Measurements from ENCODE around the gene SNX1.

Gene SNX1

DNA sequence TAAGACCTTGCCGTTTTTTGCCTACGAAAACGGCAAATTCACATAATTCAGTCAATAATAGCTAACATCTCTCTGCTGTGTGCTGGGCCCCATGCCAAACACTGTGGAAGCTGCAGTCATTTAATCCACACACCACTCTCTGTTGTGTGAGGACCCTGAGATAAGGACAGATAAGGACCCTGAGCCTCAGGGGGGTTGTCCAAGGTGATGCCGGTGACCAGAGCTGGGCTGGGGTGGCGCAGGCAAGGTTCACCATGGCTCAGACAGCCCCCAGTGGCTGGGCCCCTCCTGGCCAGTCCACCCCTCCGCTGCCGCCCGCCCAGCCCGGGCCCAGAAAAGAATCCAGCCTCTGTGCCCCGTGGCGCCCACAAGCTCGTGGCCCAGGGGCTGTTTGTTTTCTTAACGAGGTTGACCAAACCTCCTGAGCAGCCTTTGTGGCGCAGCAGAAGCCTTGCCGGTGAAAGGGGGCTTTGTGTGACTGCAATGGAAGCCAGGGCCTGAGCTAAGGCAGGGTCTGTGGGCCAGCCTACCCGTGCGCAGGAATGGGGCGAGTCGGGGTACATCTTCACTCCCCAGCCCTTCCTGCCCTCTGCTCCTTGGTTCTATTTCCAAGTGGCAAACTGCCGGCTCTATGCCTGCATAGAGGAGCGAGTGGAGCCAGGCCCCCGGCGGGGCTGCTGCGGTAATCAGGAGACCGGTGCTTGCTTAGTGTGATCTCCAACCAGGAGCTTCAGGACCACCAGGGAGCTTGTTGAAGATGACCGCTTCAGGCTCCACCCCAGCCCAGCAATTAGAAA is 51.3 kb downstream of the SNX1 start:
- DNase-seq = no peak

DNA sequence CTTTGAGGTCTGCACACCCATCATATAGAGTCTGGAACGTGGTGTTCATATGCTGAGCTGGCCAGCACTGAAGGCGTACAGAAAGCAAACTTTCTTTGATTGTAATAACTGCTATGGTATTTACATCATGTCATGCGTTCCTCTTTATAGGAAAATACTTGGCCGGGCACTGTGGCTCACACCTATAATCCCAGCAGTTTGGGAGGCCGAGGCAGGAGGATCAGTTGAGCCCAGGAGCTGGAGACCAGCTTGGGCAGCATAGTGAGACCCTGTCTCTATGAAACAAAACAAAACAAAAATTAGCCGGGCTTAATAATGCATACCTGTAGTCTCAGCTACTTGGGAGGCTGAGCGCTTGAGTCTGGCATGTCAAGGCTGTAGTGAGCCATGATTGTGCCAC is 52.4 kb downstream of the SNX1 start:
- DNase-seq = no peak

DNA sequence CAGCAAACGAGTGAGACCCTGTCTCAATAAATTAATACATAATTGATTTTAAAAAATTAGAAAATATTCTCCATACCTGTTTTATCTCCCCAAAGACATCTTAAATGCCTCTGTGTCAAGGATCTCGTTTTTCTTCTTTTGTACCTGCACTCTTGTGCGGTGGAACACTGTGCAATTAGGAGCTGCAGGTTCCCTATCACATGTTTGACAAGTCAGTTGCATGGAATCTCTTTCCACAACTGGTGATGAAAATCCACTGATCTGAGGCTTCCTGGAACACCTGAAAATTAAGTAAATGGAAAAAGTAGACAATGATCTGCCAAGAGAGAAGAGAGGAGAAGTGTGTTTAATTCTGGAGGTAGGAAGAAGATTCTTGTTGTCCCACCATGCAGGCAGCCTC is 52.8 kb downstream of the SNX1 start:
- no peak for DNase-seq

DNA sequence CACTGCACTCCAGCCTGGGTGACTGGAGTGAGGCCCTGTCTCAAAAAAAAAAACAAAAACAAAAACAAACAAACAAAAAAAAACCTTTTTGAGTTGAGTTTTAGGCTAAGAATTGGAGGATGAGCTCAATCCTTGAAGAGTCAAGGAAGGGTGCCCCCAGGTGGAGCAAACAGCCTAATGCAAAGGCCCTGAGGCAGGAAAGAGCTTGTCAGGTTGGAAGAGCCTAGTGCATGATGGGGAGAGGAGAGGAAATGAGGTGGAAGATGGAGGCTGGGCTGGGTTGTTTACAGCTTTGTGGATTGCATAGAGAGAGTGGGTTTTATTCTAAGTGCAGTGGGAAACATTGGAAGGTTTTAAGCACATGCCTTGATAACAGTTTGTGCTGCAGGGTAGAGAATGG is 53.6 kb downstream of the SNX1 start:
- no peak for DNase-seq

DNA sequence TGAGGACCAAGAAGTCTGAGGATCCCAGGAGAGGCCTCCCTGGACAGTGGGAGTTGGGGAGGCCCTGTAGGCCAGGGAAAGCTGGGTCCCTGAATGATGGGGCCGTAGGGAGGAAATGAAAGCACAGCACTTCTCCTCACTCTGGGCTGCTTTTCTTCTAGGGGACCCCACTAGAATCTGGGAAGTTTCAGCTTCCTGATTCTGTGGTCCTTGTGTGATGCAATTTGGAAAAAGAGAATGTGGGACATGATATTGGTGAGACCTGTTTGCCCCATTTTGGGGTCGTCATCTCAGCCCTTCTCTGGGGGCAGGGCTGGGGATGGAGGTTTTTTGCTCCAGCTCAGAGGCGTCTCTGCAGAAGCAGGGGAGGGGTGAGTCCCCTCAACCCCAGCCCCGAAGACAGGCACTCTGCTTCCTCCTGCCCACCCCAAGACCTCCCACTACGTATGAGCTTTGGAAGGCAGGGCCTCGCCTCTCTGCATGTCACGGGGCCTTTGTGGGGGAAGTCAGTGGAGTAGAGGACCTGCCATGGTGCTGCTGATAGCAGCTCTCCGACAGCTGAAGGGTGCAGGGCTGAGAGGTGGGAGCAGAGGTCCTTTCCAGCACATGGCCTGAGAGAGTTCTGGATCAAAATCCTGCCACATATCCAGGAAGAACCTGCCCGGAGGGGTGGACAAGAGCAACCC is 54.3 kb downstream of the SNX1 start:
- DNase-seq = no peak

DNA sequence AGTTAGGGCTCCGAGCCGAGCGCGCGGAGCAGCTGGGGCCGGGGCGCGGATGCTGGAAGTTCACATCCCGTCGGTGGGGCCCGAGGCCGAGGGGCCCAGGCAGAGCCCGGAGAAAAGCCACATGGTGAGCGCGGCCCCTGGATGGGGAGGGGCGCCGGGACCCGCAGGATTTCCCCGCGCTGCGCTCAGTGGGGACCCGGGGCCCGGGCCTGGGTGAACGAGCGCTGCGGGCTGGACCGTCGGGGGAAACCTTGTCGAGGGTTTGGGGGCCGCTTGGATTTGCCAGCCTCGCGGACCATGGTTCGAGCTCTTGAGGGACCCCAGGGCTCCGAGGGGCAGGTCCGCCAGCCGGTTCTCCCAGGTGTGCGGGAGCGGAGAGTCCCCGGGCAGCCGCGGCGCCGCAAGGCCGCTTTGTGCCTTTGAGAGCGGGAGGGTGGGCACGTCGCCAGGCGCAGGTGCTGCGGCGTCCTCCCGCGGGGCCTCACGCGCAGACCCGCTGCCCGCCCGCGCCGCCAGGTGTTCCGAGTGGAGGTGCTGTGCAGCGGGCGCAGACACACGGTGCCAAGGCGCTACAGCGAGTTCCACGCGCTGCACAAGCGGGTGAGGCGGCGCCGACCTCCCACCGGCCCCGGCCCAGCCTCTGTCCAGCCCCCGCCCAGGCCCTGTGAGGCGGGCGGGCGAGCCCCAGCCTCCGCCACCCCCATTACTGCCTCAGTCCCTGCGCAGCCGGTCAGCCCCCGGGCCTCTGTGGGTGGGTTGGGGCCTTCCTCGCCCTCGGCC is 56.1 kb downstream of the SNX1 start, which contains the start of gene SNX22:
Gene SNX22, plus strand, starts transcription at position 5 of the 780 bp plus-strand sequence. Its CDS starts 45 bp downstream, at position 50.
- peak in 1 of 2 experiments; percentile 17 for DNase-seq

DNA sequence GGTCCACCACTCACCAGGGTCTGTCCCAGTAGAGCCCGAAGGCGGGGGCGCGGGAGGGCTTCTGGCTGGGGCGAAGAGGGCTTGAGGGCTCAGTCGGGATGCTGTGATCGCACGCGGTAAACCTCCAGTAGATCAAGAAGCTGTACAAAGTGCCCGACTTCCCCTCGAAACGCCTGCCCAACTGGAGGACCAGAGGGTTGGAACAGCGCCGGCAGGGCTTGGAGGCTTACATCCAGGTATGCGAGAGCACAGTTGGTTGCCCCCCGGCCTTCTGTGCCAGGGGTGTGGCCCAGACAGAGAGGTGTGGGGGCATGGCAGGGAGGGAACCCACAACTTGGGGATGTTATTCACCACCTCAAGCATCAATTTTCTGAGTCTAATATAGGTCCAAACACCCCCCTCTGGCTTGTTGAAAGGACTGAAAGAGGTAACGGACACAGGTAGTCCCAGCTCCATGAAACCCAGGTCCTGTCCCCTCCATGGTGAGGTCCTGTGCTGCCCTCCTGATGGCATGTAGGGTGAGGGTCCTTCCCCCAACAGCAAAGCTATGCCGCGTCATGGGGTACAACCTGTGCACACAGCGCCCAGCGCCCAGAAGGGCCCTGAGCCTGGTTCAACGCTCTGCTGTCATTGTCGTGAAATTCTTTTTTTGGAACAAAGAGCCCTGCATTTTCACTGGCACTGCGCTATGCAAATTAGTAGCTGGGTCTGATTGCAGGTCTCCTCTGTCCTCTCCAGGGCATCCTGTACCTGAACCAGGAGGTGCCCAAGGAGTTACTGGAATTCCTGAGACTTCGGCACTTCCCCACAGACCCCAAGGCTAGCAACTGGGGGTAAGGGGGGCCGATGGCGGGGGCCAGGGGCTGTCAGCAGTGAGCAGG is 57.0 kb downstream of the SNX1 start:
- no peak for DNase-seq

DNA sequence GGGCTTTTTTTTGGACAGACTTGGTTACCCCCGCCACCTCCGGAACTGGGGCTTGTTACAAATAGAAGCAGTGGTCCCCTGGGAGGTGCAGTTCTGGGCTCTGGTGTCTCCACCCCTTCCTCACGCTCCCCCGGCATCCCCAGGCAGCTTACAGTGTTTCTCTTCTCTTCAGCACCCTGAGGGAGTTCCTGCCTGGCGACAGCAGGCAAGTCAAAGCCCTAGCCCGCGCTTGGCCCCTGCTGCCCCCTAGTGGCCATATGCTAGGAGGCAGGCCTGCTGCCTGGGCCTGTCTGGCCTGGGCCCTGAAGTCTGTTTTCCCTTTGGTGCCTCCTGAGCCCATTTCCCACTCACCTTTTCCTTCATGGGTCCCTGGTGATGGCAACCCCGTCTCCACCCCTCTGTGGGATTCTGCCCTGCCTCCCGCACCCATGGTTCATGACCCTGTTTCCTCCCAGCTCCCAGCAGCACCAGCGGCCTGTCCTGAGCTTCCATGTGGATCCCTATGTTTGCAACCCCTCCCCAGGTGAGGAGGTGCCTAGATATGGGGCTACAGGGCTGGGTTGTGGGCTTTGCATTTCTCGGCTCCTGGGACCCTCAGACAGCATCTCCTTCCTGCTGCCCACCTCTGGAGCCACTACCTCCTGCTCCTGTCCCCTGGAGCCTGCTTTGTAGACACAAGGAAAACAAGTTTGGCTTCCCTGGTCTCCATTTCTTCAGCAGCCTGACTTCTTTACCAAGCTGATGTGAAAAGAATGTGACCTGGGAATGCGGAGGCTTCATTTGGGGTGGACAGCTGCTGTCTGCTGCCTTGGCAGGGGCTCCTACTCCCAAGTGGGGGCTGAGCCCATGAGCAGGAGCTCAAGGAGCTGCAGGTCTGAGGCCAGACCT is 57.9 kb downstream of the SNX1 start:
- DNase-seq = peak; percentile 86 to 92

DNA sequence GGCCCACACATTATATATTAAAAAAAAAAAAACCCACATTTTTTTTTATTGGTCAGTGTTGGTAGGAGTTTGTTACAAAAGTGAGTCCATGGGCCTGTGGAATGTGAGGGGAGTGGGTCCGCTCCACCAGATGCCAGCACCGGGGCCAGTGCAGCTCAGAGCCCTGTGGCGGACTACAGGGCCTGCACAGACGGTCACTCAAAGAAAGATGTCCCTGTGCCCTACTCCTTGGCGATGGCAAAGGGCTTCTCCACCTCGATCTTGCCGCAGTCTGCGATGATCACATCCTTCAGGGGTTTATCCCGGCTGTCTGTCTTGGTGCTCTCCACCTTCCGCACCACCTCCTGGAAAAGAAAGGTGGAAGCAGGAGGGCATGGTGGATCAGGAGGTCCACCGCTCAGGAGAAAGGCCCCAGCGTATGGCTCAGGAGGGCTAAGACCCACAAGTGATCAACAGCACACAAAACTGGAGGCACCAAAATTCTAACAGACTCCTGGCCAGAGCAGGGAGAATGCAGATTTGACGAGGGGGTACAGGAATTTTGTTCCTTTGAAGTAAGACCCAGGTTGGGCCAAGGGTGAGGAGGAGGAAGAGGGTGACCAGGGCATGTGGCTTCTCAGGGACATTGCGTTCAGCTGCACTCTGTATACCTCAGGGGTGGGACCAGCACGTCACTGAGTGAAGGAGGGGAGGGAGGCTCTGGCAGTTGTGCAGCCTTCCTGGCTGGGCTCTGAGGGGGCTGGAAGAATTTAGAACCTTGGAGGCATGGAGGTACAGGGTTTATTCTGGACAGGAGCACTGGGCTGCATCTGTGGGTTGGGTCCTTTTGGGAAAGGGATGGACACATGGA is 60.2 kb downstream of the SNX1 start:
- DNase-seq = no peak

DNA sequence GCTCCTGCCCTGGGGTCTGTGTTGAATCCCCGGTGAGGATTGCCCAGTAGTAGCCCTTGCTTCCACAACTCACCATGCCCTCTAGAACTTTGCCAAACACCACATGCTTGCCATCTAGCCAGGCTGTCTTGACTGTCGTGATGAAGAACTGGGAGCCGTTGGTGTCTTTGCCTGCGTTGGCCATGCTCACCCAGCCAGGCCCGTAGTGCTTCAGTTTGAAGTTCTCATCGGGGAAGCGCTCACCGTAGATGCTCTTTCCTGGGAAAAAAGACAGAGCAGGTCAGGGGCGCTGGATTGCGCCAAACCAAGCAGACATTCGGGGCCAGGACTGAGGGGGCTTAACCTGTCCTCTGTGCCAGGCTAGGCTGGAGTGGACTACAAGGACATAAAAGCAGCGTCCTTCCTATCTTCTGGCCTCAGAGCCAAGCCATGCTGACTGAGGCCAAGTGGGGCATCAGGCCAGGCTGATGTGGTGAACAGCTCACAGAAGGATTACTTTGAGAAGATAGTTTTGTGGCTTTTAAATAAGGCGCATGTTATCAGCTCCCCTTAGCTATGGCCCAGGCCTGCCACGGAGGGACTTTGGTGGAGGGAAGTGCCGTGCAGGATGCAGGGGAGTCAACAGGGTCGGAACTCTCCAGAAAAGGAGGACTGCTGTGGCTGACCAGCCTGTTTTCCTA is 61.0 kb downstream of the SNX1 start:
- DNase-seq = no peak

DNA sequence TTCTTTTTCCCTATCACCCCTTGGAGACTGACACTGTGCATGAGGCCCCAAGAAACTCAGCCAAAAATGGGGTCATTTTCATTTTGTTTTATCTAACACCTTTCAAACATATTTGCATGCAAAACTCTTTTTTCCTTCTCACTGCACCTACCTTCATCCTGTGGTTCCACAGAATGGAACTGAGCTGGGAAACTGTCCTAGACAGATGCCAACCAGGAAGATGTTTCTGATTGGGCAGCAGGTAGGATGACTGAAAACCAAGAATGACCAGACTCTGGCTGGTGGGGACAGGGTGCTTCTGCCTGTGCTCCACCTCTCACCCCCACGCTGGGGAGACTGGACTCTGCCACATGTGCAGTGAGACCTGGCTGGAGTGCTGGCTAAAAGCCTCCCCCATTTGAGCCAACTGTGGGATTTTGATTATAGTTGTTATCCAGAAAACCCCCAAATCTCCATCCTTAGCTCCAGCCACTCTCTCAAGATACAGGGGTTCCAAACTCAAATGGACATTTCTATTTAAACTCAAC is 61.9 kb downstream of the SNX1 start:
- DNase-seq = no peak

DNA sequence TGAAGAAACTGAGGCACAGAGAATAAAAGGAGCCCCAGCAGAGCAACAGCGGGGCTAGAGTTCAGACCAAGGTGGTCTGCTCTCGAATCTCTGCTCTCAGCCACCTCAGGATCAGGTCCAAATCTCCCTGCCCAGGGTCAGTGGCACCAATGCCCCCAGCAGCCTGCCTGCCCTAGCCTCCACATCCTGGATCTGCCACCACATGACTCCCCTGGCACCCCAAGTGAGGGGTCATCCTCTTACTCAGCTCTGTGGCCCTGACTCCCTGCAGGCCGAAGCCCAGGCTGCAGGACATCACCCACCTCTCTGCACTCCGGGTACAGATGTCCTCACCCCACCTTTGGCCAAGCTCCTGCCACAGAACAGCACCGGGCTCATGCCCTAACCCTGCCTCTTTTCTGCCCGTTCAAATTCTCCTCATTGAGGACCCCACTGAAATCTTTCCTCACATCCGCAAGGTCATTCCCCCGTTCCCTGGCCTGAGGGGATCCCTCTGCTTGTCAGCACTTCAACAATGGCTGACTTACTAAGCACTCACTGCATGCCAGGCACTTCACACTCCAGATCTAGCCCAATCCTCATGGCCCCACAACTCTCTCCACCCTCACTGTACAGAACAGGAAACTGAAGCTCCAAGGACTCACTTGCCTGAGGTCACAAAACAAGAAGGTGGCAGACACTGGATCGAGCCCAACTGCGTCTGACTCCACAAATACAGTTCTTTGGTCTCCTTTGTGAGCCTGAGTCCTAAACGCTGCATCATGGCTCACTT is 62.8 kb downstream of the SNX1 start:
- DNase-seq = no peak

DNA sequence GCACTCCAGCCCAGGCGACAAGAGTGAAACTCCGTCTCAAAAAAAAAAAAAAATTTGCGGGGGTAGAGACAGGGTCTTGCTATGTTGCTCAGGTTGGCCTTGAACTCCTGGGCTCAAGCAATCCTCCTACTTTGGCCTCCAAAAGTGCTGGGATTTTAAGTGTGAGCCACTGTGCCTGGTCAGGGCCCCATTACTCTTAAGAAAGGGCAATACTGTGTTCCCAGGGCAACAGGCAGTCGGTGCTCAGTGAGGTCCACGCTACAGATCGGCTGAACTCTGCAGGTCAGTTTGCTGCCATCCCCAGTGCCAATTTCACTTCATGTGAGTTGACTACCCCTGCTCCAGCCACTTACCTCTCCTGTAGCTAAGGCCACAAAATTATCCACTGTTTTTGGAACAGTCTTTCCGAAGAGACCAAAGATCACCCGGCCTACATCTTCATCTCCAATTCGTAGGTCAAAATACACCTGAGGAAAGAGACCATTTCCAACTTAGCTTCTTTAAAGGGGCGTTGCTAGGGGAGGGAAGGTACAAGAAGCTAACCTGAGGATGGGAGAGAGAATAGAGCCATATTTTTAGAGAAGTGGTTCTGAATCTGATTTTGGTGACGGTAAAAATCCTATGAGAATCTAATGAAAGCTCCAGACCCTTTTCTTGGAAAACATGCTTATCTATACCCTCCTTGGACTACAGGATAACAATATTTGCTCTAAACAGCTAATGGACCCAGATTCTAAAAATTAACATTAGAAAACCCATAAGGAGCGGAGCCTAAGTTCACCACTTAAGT is 66.1 kb downstream of the SNX1 start:
- no peak for DNase-seq

DNA sequence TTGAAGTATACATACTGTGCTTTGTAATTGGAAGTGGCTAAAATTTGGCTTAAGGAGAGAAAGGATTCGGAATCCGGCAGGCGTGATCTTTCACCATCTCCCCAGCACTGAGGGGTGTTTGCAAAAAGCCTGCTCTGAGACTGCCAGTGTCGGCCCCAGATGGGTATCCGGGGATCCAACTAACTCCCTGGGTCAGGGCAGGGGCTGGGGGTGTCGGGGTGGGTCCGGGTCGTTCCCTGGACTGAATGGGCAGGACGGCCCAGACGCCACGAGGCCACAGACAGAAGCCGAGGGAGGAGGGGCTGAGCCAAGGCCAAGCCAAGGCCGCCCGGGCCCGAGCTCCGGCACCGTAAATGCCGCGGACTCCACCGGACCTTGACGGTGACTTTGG is 66.7 kb downstream of the SNX1 start:
- DNase-seq = no peak

DNA sequence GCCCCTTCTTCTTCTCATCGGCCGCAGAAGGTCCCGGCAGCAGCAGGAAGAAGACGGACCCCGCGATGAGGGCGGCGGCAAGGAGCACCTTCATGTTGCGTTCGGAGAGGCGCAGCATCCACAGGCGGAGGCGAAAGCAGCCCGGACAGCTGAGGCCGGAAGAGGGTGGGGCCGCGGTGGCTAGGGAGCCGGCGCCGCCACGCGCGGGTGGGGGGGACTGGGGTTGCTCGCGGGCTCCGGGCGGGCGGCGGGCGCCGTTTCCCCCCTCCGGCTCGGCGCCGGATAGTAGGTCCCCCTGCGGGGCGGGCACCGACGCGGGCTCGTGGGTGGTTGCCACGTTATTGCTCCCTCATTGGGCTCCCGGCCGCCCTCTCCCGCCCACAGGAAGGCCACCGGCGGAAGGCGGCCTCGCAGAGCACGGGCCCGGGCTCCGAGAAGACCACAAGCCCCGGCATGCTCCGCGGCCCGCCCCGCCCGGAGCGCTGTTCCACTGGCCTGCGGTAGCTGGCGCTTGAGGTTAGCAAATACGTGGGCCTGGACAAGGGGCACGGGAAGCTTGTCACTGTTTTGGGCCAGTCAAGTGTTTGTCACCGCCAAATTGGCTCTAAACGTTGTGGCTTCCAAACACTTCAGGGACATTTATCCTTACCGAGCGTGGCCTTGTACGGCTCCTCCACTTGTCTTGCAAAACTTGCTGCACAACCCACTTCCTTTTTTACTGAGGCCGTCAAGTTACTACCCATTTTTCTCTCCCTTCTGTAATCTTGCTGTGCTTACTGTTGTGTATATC is 67.3 kb downstream of the SNX1 start, which contains the start of gene PPIB:
Gene PPIB, minus strand, starts transcription at position 154 of the 790 bp plus-strand sequence. Its CDS starts 36 bp downstream, at position 118.
- DNase-seq = peak; percentile 95 to 97

DNA sequence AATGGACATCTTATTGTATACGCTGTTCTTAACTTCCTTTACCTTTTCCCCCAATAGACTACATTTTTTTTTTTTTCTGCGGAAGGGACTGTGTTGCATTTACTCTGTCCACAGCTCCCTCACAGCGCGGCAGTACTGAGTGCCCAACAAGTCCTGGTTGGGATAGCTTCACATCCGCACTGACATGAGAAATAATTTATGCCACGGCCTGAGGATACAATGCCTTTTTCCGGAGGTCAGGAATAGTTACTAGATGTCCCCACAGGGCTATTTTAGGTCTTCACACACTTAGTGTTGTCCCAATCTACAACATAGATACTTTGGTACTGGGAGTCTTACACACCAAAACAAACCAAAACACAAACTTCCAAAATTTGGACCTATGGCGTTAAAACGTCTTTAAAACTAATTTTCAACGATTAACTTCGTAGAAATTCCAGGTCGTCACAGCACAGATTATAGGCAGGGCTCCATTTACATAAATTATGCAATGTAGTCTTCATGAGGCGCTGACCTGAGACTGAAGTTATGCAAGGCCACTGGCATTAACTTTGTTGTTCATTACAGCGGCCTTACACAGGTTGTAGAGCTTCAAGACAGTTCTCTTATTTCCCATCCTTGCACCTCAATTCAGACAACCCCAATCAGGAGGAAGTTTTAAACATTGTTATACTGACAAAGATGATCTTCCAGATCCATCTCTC is 68.0 kb downstream of the SNX1 start:
- no peak for DNase-seq
